SIG-M5 (cell line): ENCODE measurements around the gene IL2RG.

ENCODE experiments used
- DNase-seq: peaks from one replicate; lab custom pipeline; 2025; lab: John Stamatoyannopoulos, UW

Gene IL2RG

GRCh38 chrX:71068044-71068918, 43.1 kb downstream of the IL2RG start, which contains the start of gene SNX12:
Gene SNX12, minus strand, starts transcription at chrX:71068334. Its CDS starts 28 bp downstream, at chrX:71068306.
- peak; percentile 48 for DNase-seq

GRCh38 chrX:71067712-71068043, 43.7 kb downstream of the IL2RG start:
- DNase-seq, result no peak

GRCh38 chrX:71067089-71067488, 44.3 kb downstream of the IL2RG start:
- DNase-seq, result no peak

- DNase-seq, result no peak
These were observed 51.2 kb downstream of the IL2RG start for GRCh38 chrX:71060127-71060526.

GRCh38 chrX:71057848-71058530, 53.4 kb downstream of the IL2RG start:
- DNase-seq, result no peak
